ENCODE measurements around the gene PCNX4.

The PCNX4 gene

DNA sequence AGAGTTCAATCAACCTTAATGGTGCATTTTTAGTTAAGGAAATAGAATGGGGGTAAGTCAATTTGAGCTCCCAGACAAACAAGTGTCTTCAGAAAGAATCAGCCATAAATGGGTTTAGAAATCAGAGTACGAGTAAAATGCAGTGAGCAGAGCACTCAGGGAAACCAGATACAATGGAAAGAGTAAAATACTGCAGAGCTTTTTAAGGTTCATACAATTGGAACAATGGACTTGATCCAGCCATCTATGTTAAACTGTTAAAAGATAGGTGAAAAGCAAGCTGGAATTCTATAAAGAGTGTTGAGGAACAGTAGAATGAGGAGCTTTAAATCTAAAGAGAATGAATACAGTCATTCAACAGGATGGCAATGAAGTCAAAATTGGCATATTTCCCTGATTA lies 23.8 kb upstream of the PCNX4 start:
- in situ Hi-C loops (cut with MboI; ENCODE audit: low sequenced_read_pairs, unreplicated experiment) = loop anchor here (10.0 to 25.0 kb wide), 3 partner anchors 117 to 494 kb away; no protein-coding TSS in a partner anchor
- TF ChIP-seq, protein P1, sequence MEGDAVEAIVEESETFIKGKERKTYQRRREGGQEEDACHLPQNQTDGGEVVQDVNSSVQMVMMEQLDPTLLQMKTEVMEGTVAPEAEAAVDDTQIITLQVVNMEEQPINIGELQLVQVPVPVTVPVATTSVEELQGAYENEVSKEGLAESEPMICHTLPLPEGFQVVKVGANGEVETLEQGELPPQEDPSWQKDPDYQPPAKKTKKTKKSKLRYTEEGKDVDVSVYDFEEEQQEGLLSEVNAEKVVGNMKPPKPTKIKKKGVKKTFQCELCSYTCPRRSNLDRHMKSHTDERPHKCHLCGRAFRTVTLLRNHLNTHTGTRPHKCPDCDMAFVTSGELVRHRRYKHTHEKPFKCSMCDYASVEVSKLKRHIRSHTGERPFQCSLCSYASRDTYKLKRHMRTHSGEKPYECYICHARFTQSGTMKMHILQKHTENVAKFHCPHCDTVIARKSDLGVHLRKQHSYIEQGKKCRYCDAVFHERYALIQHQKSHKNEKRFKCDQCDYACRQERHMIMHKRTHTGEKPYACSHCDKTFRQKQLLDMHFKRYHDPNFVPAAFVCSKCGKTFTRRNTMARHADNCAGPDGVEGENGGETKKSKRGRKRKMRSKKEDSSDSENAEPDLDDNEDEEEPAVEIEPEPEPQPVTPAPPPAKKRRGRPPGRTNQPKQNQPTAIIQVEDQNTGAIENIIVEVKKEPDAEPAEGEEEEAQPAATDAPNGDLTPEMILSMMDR (IDR thresholded peaks at IDR 0.05; ENCODE audit: borderline replicate concordance, control extremely low read depth, extremely low read depth, insufficient read depth, missing control alignments) = no peak
- DNase-seq (ENCODE audit: low spot score) = no peak

- in situ Hi-C loops (cut with MboI; ENCODE audit: low sequenced_read_pairs, unreplicated experiment) = no loop called here
- no peak for DNase-seq (ENCODE audit: low spot score)
- TF ChIP-seq, protein P1 (IDR thresholded peaks at IDR 0.05; ENCODE audit: borderline replicate concordance, control extremely low read depth, extremely low read depth, insufficient read depth, missing control alignments) = no peak
Observed at GRCh38 chr14:60079723-60080122, 12.0 kb upstream of the PCNX4 start.

- TF ChIP-seq, protein P1 (IDR thresholded peaks at IDR 0.05; ENCODE audit: borderline replicate concordance, control extremely low read depth, extremely low read depth, insufficient read depth, missing control alignments) = no peak
- no peak for DNase-seq (ENCODE audit: low spot score)
- in situ Hi-C loops (cut with MboI; ENCODE audit: low sequenced_read_pairs, unreplicated experiment) = no loop called here
Observed at GRCh38 chr14:60085085-60085484, 6.6 kb upstream of the PCNX4 start.

- in situ Hi-C loops (cut with MboI; ENCODE audit: low sequenced_read_pairs, unreplicated experiment) = no loop called here
- no peak for DNase-seq (ENCODE audit: low spot score)
- TF ChIP-seq, protein P1 (IDR thresholded peaks at IDR 0.05; ENCODE audit: borderline replicate concordance, control extremely low read depth, extremely low read depth, insufficient read depth, missing control alignments) = no peak
Observed at GRCh38 chr14:60085693-60086092, 6.0 kb upstream of the PCNX4 start.

- DNase-seq (ENCODE audit: low spot score) = no peak
- TF ChIP-seq, protein P1 (IDR thresholded peaks at IDR 0.05; ENCODE audit: borderline replicate concordance, control extremely low read depth, extremely low read depth, insufficient read depth, missing control alignments) = no peak
- in situ Hi-C loops (cut with MboI; ENCODE audit: low sequenced_read_pairs, unreplicated experiment) = no loop called here
Observed at GRCh38 chr14:60087668-60088067, 4.1 kb upstream of the PCNX4 start.

GRCh38 chr14:60089221-60089620 lies 2.5 kb upstream of the PCNX4 start:
- DNase-seq (ENCODE audit: low spot score) = no peak
- TF ChIP-seq, protein P1 (IDR thresholded peaks at IDR 0.05; ENCODE audit: borderline replicate concordance, control extremely low read depth, extremely low read depth, insufficient read depth, missing control alignments) = no peak

More at GRCh38 chr14:60089221-60089620, 2.5 kb upstream of the PCNX4 start:
- in situ Hi-C loops (cut with MboI; ENCODE audit: low sequenced_read_pairs, unreplicated experiment) = no loop called here
